GM18520 (cell line): ENCODE data around the gene CEMIP.
"Not testable (repeated sequence)": the region's sequence is repeated elsewhere in the genome, so short reads cannot be mapped to it uniquely, and the experiment has no call there.

ENCODE experiments used
- ATAC-seq: cut with Tn5 transposase; IDR thresholded peaks from one replicate; pipeline ENCODE4 v1.9.1; 2021; ENCODE audit not compliant: unreplicated experiment

Gene CEMIP

DNA sequence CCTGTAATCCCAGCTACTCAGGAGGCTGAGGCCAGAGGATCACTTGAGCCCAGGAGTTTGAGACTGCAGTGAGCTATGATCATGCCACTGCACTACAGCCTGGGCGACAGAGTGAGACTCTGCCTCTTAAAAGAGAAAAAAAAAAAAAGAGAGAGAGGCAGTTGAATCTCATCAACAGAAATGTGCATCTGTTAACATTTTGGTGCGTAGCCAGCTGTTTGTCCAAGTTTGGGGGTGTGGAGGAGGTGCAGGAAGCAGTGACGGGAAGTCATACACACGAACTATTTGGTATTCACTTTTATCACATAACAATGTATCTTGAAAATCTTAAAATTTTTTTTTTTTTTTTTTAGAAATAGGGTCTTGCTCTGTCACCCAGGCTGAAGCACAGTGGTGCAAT, 18.2 kb upstream of the CEMIP start:
- ATAC-seq: no peak

DNA sequence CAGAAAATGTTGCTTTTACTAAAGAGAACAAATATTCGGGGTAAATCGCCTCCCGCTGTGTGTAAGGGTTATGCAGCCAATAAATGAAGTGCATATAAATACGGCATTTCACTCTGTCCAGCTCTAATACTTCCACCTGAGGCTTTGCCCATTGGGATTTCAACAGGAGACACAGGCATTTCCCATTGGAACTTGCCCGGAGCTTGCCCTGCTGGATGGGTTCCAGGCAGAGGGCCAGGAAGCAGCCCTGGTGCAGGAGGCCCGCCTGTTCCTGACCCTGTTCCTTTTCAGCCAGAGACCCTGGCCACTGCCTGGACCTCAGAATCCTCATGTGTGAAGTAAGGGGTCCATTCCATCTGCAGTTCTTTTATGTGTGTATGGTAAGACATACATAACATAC, 17.4 kb upstream of the CEMIP start:
- no peak for ATAC-seq

DNA sequence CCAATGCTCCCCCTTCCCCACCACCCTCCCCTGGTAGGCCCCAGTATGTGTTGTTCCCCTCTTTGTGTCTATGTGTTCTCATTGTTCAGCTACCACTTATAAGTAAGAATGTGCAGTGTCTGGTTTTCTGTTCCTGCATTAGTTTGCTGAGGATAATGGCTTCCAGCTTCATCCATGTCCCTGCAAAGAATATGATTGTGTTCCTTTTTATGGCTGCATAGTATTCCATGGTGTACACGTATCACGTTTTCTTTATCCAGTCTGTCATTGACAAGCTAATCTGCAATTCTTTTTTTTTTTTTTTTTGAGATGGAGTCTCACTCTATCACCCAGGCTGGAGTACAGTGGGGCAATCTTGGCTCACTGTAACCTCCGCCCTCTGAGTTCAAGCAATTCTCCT, 15.9 kb upstream of the CEMIP start:
- not testable (repeated sequence) for ATAC-seq

DNA sequence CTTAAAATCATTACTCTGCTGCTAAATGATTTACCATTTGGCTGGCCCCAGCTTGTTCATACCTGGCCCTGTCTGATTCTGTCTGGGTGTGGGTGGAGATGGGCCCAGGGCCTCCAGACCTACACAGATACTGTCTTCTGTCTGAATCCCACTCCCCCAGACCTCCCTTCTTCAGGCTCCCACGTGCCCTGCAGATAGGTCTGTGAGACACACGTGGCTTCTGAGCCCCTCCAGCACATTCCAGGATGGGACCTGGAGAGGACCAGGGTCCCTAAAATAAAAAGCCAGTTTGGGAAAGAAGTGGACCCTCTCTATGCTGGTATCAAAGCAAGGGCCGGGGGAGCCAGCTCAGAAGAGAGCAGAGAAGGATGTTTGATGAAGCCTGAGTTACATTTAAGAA, 14.6 kb upstream of the CEMIP start:
- ATAC-seq: no peak

DNA sequence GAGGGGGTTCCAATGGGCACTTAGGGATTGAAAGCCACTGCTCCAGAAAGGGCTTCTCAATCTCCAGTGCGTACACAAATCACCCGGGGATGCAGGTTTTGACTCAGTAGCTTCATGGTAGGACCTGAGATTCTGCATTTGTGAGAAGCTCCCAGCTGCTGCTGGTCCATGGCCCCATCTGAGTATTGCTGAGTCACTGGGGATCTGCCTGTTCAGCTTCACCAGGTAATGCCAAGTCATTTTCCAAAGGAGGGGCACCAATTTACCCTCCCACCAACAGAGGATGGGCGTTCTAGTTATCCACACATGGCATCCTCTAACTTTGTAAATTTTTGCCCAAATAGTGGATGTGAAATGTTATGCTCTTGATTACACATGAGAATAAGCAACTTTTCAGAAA, 12.9 kb upstream of the CEMIP start:
- no peak for ATAC-seq

DNA sequence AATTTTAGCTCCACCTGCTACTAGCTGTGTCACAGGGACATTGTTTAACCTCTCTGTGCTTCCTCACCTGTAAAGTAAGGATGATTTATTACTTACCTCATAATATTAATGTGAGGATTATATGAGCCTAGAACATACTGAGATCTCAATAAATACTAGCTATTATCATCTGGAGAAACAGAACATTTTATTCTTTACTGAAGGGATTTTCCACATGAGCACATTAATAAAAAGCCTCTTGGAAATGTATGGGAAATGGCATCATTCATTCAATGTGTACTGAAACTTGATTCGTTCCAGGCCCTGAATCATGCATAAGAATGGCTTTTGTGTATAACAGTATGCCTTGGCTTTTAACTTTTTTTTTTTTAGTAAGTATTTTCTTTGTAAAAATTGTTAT, 11.0 kb upstream of the CEMIP start:
- ATAC-seq: no peak

DNA sequence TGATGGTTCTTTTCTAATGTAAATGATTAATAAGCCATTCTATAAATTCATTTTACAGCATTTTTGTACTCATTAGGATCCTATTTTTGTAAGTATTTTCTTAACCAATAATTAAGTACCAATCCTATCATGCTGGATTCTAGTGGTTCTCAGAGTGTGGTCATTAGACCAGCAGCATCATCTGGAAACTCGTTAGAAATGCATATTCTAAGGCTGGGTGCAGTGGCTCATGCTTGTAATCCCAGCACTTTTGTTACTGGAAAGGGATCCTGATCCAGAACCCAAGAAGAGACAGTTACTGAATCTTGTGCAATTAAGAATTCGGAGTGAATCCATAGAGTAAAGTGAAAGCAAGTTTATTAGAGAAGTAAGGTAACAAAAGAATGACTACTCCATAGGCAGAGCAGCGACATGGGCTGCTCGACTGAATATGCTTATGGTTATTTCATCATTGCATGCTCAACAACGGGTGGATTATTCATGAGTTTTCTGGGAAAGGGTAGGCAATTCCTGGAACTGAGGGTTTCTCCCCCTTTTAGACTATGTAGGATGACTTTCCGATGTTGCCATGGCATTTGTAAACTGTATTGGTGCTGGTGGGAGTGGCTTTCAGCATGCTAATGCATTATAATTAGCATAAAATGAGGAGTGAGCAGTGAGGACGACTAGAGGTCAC, 9.9 kb upstream of the CEMIP start:
- ATAC-seq: no peak

DNA sequence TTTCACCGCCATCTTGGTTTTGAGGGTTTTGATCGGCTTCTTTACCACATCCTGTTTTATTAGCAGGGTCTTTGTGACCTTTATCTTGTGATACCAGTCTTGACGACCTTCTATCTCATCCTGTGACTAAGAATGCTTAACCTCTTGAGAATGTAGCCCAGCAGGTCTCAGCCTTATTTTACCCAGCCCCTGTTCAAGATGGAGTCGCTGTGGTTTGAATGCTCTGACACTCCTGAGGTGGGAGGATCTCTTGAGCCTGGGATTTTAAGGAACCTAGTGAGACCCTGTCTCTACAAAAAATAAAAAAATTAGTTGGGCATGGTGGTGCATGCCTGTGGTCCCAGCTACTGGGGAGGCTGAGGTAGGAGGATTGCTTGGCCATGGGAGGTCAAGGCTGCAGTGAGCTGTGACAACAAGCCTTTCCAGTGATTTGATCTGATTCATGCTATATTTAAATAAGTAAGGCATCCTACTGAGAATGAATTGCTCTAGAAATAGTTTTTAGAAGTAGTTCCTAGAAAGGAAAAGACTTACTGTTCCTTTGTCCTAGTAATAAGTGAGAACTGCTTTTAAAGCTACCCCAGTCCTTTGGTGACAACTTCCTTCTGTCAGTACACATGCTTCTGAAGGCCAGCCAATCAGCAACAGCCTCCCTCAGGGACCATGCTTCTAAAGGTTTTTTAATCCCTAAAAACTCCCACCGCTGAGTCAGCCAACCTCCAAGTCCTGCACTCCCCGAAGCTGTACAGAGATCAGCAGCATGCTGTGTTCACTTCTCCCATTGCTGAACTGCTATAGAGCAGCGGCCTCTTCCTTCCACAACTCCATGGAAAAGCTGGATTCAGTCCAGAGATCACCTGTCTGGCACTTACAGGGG, 9.1 kb upstream of the CEMIP start:
- ATAC-seq: no peak

DNA sequence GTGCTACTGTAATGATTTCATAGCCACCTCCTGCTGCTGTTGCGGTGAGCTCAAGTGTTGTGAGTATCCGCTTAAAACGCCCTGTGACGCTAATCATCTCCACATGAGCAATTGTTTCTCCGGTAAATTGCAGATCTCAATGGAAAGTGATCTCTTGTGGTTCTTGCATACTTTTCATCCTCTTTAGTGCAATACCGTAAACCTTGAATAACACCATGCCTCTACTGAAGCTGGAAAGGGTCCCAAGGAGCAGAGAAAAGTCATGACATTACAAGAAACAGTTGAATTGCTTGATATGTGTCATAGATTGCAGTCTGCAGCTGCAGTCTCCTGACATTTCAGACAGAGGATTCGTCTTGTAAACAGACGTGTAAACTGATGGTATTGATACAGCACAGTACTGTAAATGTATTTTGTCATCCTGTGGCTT, 6.0 kb upstream of the CEMIP start:
- ATAC-seq: no peak

DNA sequence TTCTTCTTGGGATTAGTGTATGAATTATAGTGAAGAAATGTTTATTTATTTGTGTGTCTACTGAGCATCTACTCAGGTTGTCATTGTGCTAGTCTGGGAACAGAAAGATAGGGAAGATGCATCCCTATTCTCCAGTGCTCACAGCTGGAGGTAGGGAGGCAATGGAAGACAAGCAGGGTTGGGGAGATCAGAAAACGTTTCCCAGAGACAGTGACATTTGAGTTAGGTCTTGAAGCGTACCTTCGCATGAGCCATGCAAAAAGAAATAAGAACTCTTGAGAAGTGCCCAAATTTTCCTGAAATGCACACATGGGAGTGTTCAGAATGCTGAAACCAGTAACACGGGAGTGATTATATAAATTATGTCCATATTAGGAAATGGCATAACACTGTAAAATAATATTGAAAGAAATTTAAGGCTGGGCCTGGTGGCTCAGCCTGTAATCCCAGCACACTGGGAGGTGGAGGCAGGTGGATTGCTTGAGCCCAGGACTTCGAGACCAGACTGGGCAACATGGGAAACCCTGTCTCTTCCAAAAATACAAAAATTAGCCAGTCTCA, 5.3 kb upstream of the CEMIP start:
- no peak for ATAC-seq

DNA sequence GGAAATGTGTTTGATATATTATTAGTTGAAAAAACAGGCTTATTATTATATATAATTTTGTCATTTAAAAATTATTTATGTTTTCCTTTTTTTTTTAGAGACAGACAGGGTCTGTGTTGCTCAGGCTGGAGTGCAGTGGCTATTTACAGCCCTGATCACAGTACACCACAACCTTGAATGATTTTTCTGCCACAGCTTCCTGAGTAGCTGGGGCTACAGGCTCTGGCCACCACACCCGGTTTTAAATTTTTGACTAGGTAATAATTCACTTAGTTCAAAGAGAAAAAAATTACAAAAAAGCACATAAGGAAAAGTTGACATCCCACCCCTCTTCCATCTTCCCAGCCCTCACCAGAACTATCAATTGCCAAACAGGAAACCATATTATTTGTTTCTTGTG, 4.7 kb upstream of the CEMIP start:
- ATAC-seq: no peak

DNA sequence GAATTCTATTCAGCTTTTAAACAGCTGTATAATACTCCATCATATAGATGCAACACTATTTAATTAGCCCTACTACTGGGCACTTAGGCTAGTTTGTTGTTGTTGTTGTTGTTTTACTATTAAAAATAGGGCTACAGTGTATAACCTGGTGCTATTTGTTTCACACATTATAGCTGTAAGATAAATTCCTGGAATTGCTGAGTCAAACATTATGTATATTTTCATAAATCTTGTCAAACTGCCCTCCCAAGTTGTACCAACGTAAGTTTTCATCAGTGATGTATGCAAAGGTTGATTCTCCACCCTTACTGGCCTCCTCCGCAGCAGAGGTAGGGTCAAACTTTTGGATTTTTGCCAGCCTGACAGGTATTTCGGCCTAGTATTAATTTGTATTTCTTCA, 3.8 kb upstream of the CEMIP start:
- no peak for ATAC-seq

DNA sequence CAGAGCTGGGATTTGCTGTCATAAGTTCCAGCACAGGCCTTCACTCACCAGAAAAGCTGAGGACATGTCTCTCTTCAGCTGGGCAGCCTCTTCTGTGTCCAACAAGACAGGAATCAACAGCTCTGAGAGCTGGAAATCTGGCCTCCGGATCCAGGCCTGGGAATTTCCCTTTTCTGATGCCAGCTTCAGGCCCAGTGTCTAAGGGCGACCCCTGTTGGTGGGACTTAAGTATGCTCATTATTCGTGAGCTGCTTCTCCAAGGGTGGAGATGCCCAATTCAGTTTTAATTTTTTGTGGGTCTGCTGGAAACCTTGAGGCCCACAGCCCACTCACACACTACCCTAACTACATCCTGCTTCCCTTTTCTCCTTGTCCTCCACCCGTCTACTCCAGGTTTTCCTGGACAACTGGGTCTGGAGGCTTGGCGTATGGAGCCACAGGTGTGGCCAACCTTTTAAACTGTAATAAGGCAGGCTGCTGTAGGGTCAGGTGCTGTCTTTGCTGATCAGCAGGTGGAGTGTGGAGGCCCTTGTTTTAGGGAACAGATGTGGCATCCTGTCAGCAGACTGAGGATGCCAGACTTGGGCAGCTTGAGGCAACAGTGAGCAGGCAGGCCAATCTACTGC, 2.6 kb upstream of the CEMIP start:
- ATAC-seq: no peak

DNA sequence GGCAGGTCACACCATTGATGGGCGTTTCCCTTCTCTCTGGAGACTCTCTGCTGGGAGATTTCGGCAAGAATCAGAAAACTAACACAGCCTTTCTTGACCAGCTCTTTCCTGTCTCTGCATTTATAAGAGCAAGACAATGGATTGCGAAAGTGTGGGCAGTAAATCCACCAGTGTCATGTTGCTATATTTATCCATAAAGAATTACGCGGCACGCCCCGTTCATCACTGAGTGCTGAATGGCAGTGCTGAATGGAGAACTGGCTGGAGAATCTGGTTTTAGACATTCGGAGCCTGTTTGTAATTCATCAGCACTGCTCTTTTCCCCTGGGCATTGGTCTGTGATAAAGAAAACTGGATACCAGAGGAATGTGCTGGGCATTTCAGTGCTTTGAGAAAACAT, 2.0 kb upstream of the CEMIP start:
- no peak for ATAC-seq

DNA sequence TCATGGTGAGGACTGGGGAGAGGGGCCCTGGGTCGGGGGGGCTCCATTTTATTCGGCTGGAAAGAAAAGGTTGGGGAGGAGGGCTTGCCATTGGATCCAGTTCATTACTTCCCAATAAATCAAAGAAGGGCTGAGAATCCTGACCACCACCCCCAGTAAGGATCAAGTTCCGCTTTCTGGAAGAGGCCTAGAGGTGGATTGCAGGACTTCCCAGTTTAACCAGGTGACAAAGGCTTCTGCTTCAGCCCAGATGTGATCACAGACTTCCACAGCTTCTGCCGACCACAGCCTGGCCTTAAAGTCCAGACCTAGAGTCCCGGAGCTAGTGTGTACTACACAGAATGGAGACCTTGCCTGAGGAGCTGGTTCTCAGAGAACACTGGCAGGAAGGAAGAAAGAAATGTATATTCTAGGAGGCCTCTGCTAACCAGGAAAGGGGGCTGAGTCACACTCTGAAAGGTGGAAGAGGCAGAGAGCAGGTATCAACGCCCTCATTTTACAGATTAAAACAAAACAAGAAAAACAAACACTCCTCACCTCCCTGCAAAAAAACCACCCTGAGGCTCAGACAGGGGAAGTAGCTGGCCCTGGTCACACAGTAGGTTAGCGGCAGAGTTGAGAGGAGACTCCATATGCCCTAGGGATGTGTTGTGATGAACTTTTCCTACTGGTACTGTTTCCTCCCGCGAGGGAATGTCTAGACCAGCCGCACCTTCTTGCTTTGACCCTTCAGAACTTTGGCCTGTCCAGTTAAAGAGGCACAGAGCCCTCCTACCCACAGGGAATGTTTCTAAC, 1.1 kb upstream of the CEMIP start:
- no peak for ATAC-seq

DNA sequence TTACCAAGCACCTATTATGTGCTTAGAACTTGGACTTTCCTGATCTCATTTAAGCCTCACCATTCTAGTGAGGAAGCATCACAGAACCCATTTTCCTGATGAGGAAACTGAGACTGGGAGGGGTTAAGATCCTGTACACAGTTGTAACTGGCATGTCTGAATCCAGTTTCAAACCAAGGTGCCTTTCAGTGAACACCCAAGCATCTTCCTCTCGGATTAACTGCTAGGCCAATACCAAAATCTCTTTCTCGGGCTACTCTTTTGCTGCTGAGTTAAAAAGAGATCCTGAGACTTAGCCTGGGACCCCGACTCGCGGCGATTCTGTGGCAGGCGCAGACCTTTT, 578 bp upstream of the CEMIP start:
- ATAC-seq: no peak

DNA sequence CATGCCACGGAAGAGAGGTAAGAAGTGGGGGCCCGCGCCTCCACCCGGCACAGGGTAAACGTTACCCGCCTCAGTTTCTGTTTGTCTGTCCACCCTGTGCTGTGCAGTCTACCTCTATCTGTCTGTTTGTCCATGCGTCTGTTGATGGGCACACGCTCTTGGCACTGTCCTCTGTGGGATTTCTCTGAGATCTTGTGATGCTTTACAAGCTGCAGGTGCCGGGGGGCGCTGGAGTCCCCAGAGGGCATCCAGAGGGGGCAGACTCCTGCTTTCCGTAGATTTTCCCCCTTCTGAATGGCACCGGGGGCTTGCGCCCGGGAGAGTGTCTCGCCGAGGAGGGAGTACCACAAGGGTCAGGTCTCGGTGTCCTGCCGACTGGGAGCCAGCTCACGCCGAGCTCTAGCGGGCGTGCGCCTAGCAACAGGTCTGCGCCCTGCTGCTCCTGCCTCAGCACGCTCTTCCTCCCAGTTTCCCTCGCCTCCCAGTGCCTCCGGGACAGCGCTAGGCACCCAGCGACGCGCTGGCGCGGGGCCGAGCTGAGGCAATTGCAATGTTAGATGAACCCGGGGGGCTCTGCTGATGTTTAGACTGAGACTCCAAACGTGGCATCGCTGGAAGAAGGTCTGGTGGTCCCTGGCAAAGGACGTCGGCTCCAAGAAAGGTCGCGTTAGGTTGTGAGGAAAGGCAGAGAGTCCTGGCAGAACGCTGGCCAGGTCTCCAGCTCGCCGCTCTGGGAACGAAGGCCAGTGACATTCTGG, 667 bp downstream of the CEMIP start:
- no peak for ATAC-seq

DNA sequence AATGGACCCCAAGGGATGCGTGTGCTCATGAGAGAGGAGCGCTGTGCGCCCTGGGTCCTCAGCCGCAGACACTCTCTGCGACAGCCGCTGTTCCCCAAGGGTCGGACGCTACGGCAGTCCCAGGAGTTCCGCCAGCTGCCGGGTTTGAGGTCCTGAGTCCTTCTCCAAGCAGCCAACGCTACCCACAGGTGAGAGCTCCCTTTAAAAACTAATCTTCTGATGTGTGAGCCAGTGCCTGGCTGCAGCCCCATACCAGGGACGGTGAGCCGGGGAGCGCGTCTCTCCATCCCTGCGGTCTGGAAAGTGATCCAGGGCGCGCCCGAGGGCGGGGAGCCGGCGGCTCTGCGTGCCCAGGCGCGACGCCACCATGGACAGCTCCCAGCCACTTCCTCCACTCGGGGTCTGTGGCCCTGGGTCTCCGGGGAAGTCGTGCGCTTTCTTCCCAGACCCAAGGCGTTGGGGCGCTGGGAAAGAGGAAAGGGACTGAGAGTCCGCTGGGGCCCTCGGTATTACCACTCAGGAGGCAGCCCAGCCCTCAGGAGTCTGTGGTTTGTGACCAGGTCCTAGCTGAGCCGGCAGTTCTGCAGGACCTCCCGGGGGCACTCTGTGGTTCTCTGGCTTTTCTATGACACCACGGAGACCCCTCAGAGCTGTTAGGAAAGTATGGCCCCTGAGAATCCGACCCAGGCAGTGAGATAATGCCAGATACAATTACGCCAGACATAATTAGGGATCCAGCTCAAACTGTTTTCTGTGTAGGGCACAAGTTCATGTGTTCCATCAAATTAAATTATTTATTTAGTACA, 1.4 kb downstream of the CEMIP start:
- no peak for ATAC-seq

DNA sequence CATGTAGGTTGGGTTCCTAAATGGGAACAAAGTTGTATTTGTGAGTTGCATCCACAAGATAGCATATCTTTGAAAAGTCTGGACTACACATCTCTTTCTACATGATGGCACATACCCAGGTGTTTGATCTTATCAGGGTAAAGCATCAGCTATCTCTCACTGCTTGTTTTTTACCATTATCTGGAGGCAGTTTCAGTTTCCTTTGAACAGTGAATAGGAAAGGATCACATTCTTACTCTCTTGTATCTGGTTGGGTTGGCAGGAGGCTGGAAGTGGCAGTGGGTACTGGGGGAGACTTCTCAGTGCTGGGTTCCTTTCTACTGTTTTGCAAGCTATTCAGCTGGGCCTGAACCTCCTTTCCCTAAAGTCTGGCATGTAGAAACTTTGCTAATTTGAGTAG, 4.1 kb downstream of the CEMIP start:
- ATAC-seq: no peak

DNA sequence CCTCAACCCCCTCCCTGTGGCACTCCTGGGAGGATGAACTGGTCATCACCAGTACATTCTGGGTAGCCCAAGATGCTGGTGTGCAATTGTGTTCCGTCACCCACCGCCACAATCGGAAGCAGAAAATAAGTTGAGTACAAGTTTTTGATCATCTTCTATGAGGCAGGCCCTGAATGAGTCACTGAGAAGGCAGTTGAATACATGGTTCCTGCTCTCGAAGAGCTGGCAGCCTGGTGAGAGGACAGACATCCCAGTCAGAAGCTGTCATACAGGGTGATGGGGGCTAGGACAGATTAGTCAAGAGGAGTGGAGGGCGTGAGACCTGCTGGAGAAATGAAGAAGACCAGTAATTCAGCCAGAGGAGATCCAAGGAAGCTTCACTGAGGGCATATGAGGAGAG, 6.2 kb downstream of the CEMIP start:
- ATAC-seq: no peak
